H1 (cell line): Measurements from ENCODE around the gene TLL1. TPM values are rescaled to one million over a fixed set of nuclear protein-coding genes. Genes with fewer than 3 reads are reported as not detected.

Source experiments
- CTCF ChIA-PET: fragments of 300-600 bp; sonication (Branson Sonifier 250); formaldehyde crosslinking; loops from one replicate; lab custom pipeline; 2021; ENCODE audit not compliant: partially characterized antibody; lab: Charles Lee
- POLR2A ChIA-PET: fragments of 300-600 bp; sonication (Branson Sonifier 250); formaldehyde crosslinking; loops from one replicate; lab custom pipeline; 2021; ENCODE audit warnings: inconsistent platforms; ENCODE audit not compliant: partially characterized antibody; lab: Charles Lee
- DNase-seq, 2 experiments: peaks; one replicate each; pipeline versions ENCODE4 v3.0.0 to v3.0.0-alpha.2; 2010 to 2022; ENCODE audit warnings: low spot score in 2 of 2, low read depth in 1 of 2, mixed read lengths in 1 of 2
- FAIRE-seq: peaks from 2 replicates; lab custom pipeline; 2011; peaks lifted over from hg19 to GRCh38; lab: Jason Lieb, UNC
- H2AFZ ChIP-seq: 2 replicates; pipeline ENCODE4 v1.8.1; 2012; ENCODE audit warnings: low read length, inconsistent platforms
- H2AK5ac ChIP-seq: 2 replicates; pipeline ENCODE4 v1.6.1; 2013; ENCODE audit warnings: low read depth, low read length
- H2BK120ac ChIP-seq: replicated peaks from 2 replicates; pipeline ENCODE3; 2013; ENCODE audit warnings: low read depth, low read length, inconsistent platforms
- H2BK12ac ChIP-seq: 2 replicates; pipeline ENCODE4 v1.6.1; 2013; ENCODE audit warnings: low read depth, low read length
- H2BK15ac ChIP-seq: 2 replicates; pipeline ENCODE4 v1.6.1; 2013; ENCODE audit warnings: low read length
- H2BK20ac ChIP-seq: 2 replicates; pipeline ENCODE4 v1.6.1; 2013; ENCODE audit warnings: low read length
- H2BK5ac ChIP-seq: 2 replicates; pipeline ENCODE4 v1.6.1; 2013; ENCODE audit warnings: low read depth, low read length
- H3K14ac ChIP-seq: 2 replicates; pipeline ENCODE4 v1.6.1; 2013; ENCODE audit warnings: inconsistent platforms; ENCODE audit not compliant: insufficient read length
- H3K18ac ChIP-seq: 2 replicates; pipeline ENCODE4 v1.6.1; 2013; ENCODE audit warnings: low read length; ENCODE audit errors: extremely low read depth
- H3K23ac ChIP-seq: 2 replicates; pipeline ENCODE4 v1.6.1; 2013; ENCODE audit warnings: inconsistent platforms; ENCODE audit not compliant: insufficient read length
- H3K23me2 ChIP-seq: 2 replicates; pipeline ENCODE4 v1.6.1; 2013; ENCODE audit warnings: low read depth, low read length
- H3K27ac ChIP-seq: 2 replicates; pipeline ENCODE4 v1.6.1; 2011; ENCODE audit warnings: low read depth, low read length, inconsistent platforms
- H3K27me3 ChIP-seq, 4 experiments: replicated peaks in 1 of 4; 1 replicate in 1 of 4; 2 replicates in 3 of 4; pipeline versions ENCODE4 v1.6.1 to v1.8.1; 2011 to 2013; ENCODE audit warnings: low read length in 3 of 4, mild to moderate bottlenecking in 3 of 4, inconsistent platforms in 2 of 4, mixed read lengths in 2 of 4, moderate library complexity in 1 of 4; ENCODE audit not compliant: control insufficient read depth in 3 of 4, insufficient read depth in 3 of 4; ENCODE audit errors: extremely low read depth in 1 of 4
- H3K36me3 ChIP-seq, 4 experiments: 2 replicates each; pipeline versions ENCODE4 v1.6.1 to v1.8.1; 2011 to 2013; ENCODE audit warnings: mild to moderate bottlenecking in 4 of 4, low read length in 3 of 4, moderate library complexity in 2 of 4, control low read depth in 1 of 4, inconsistent platforms in 1 of 4; ENCODE audit not compliant: insufficient read depth in 4 of 4, control insufficient read depth in 2 of 4
- H3K4ac ChIP-seq: replicated peaks from 2 replicates; pipeline ENCODE3; 2013; ENCODE audit warnings: low read length, low read depth, mixed read lengths, inconsistent platforms; ENCODE audit not compliant: insufficient read length
- H3K4me1 ChIP-seq, 4 experiments: replicated peaks in 1 of 4; 1 replicate in 1 of 4; 2 replicates in 3 of 4; pipeline versions ENCODE4 v1.6.1 to v1.8.1; 2011 to 2013; ENCODE audit warnings: low read length in 3 of 4, inconsistent platforms in 2 of 4, mixed read lengths in 1 of 4; ENCODE audit not compliant: insufficient read depth in 4 of 4, control insufficient read depth in 3 of 4
- H3K4me2 ChIP-seq, 2 experiments: 2 replicates each; pipeline versions ENCODE4 v1.6.1 to v1.8.1; 2011 to 2013; ENCODE audit warnings: low read depth in 2 of 2, low read length in 2 of 2, control low read depth in 1 of 2, inconsistent platforms in 1 of 2, mild to moderate bottlenecking in 1 of 2; ENCODE audit not compliant: insufficient read depth in 1 of 2
- H3K4me3 ChIP-seq, 4 experiments: fragments of 200-600, 300-600 bp in 1 of 4; sonication (generic), shearing (Covaris generic), sonication (Bioruptor Twin) in 1 of 4; 2 replicates each; pipeline versions ENCODE4 v1.5.1 to v1.8.1; 2011 to 2016; ENCODE audit warnings: low read length in 4 of 4, low read depth in 3 of 4, control low read depth in 2 of 4, inconsistent platforms in 2 of 4, mild to moderate bottlenecking in 2 of 4, mixed read lengths in 1 of 4, moderate library complexity in 1 of 4; ENCODE audit not compliant: insufficient read depth in 2 of 4; ENCODE audit errors: extremely low read depth in 1 of 4
- H3K56ac ChIP-seq: replicated peaks from 2 replicates; pipeline ENCODE3; 2013; ENCODE audit warnings: low read depth, mild to moderate bottlenecking, mixed read lengths, low read length, inconsistent platforms; ENCODE audit not compliant: insufficient read length
- H3K79me1 ChIP-seq: 2 replicates; pipeline ENCODE4 v1.6.1; 2013; ENCODE audit warnings: low read depth, low read length, control low read depth
- H3K79me2 ChIP-seq, 2 experiments: 2 replicates each; pipeline versions ENCODE4 v1.6.1 to v1.8.1; 2012 to 2013; ENCODE audit warnings: low read length in 2 of 2, mild to moderate bottlenecking in 2 of 2, inconsistent platforms in 1 of 2; ENCODE audit not compliant: insufficient read depth in 2 of 2, control insufficient read depth in 1 of 2
- H3K9ac ChIP-seq, 4 experiments: replicated peaks in 1 of 4; 1 replicate in 1 of 4; 2 replicates in 3 of 4; pipeline versions ENCODE4 v1.6.1 to v1.8.1; 2011 to 2013; ENCODE audit warnings: low read depth in 3 of 4, low read length in 3 of 4, control low read depth in 2 of 4, mild to moderate bottlenecking in 2 of 4, moderate library complexity in 2 of 4, inconsistent platforms in 1 of 4; ENCODE audit errors: extremely low read depth in 1 of 4
- H3K9me3 ChIP-seq, 2 experiments: 2 replicates each; pipeline versions ENCODE4 v1.6.1 to v1.8.1; 2012 to 2013; ENCODE audit warnings: mild to moderate bottlenecking in 2 of 2, moderate library complexity in 2 of 2, control low read depth in 1 of 2, inconsistent platforms in 1 of 2, low read depth in 1 of 2, low read length in 1 of 2, mixed read lengths in 1 of 2; ENCODE audit not compliant: insufficient read depth in 2 of 2
- H4K20me1 ChIP-seq, 2 experiments: replicated peaks in 1 of 2; 2 replicates each; pipeline versions ENCODE3 to v1.8.1; 2011 to 2013; ENCODE audit warnings: inconsistent platforms in 2 of 2, low read length in 2 of 2, mild to moderate bottlenecking in 1 of 2; ENCODE audit not compliant: insufficient read depth in 2 of 2, control insufficient read depth in 1 of 2
- H4K5ac ChIP-seq: 2 replicates; pipeline ENCODE4 v1.6.1; 2013; ENCODE audit warnings: low read length, low read depth, mixed read lengths, inconsistent platforms; ENCODE audit not compliant: insufficient read length
- H4K8ac ChIP-seq: 2 replicates; pipeline ENCODE4 v1.8.0; 2013; ENCODE audit warnings: mild to moderate bottlenecking, moderate library complexity, low read length, inconsistent platforms; ENCODE audit not compliant: insufficient read depth; ENCODE audit errors: extremely low read depth
- H4K91ac ChIP-seq: replicated peaks from 2 replicates; pipeline ENCODE3; 2013; ENCODE audit warnings: low read length, mixed read lengths, inconsistent platforms; ENCODE audit not compliant: insufficient read length
- ATF3 ChIP-seq: IDR thresholded peaks from 2 replicates; pipeline ENCODE4 v1.6.1; 2011; ENCODE audit warnings: low read depth, mild to moderate bottlenecking, low read length; ENCODE audit not compliant: insufficient read depth
- CHD1 ChIP-seq: IDR thresholded peaks from 2 replicates; pipeline ENCODE4 v1.6.1; 2012; ENCODE audit warnings: low read depth, low read length, improper control_type of control experiment
- CHD2 ChIP-seq: IDR thresholded peaks from 2 replicates; pipeline ENCODE4 v1.6.1; 2012; ENCODE audit warnings: low read length, improper control_type of control experiment
- EZH2 ChIP-seq: fragments of 200-600 bp; sonication (generic); IDR thresholded peaks from 2 replicates; pipeline ENCODE4 v1.7.1; 2012; ENCODE audit warnings: low read depth, mild to moderate bottlenecking, moderate library complexity, low read length, inconsistent platforms; ENCODE audit not compliant: severe bottlenecking
- FOSL1 ChIP-seq: IDR thresholded peaks from 2 replicates; pipeline ENCODE4 v1.6.1; 2011; ENCODE audit warnings: mild to moderate bottlenecking, low read depth, low read length, moderate library complexity; ENCODE audit not compliant: insufficient read depth
- HDAC2 ChIP-seq, 2 experiments: fragments of 300-600 bp in 1 of 2; sonication (generic) in 1 of 2; IDR thresholded peaks; 2 replicates each; pipeline ENCODE4 v1.6.1; 2011 to 2012; ENCODE audit warnings: low read depth in 2 of 2, low read length in 2 of 2, mild to moderate bottlenecking in 2 of 2, moderate library complexity in 2 of 2, borderline replicate concordance in 1 of 2, inconsistent platforms in 1 of 2
- KDM4A ChIP-seq: IDR thresholded peaks from one replicate; pipeline ENCODE4 v1.7.1; 2012; ENCODE audit warnings: low read depth, mild to moderate bottlenecking, moderate library complexity, low read length, inconsistent platforms; ENCODE audit not compliant: severe bottlenecking
- MAX ChIP-seq: IDR thresholded peaks from 2 replicates; pipeline ENCODE4 v1.6.1; 2012; ENCODE audit warnings: inconsistent platforms
- NRF1 ChIP-seq: IDR thresholded peaks from 2 replicates; pipeline ENCODE4 v1.6.1; 2011; ENCODE audit warnings: mild to moderate bottlenecking, low read depth, low read length, improper control_type of control experiment
- SP1 ChIP-seq: IDR thresholded peaks from 2 replicates; pipeline ENCODE4 v1.6.1; 2011; ENCODE audit warnings: low read depth, low read length
- SUZ12 ChIP-seq: fragments of 200-600 bp; sonication (generic); IDR thresholded peaks from 2 replicates; pipeline ENCODE4 v1.6.1; 2012; ENCODE audit warnings: mild to moderate bottlenecking, inconsistent platforms, low read length, moderate library complexity, mixed read lengths
- WGBS, 2 experiments: shearing (Covaris generic) in 1 of 2; methylation state at CpG; one replicate each; pipeline versions ENCODE4 v1.1.6 to v1.1.7; 2013 to 2015; ENCODE audit warnings: low lambda C conversion rate in 2 of 2, mixed read lengths in 2 of 2, inconsistent platforms in 1 of 2, low coverage in 1 of 2, missing lambda C conversion rate in 1 of 2; ENCODE audit not compliant: insufficient replicate concordance in 2 of 2, insufficient coverage in 1 of 2, insufficient read length in 1 of 2; ENCODE audit errors: extremely low coverage in 1 of 2, missing lambda C conversion rate in 1 of 2; 5-methylcytosine and 5-hydroxymethylcytosine counted together
- polyA plus RNA-seq, 7 experiments: library from polyadenylated mRNA; depleted of rRNA in 3 of 7; stranded (reverse) in 5 of 7; unstranded in 2 of 7; fragments of >200 nt in 5 of 7; fragments of 200-250 nt in 2 of 7; gene quantifications; 1 replicate in 5 of 7; 2 replicates in 1 of 7; 4 replicates in 1 of 7; pipeline versions ENCODE4 v1.2.1 to v1.2.3, GENCODE V29; 2011 to 2013; ENCODE audit warnings: missing spikeins in 2 of 7, mixed read lengths in 2 of 7
- total RNA-seq: library from RNA; stranded (reverse); fragmentation: NEBNext Ultra II Directional; extraction: Animal tissue kit (Norgen Biotek cat#: 25700); gene quantifications from 2 replicates; pipeline ENCODE4 v1.2.1, GENCODE V29; 2021

TLL1 gene
- total and polyA plus RNA-seq, 2 of the 8 experiments (the other 6 are each of a cell fraction or from before 2014, with no cell fraction given) = 0.18 to 1.1 TPM

DNA sequence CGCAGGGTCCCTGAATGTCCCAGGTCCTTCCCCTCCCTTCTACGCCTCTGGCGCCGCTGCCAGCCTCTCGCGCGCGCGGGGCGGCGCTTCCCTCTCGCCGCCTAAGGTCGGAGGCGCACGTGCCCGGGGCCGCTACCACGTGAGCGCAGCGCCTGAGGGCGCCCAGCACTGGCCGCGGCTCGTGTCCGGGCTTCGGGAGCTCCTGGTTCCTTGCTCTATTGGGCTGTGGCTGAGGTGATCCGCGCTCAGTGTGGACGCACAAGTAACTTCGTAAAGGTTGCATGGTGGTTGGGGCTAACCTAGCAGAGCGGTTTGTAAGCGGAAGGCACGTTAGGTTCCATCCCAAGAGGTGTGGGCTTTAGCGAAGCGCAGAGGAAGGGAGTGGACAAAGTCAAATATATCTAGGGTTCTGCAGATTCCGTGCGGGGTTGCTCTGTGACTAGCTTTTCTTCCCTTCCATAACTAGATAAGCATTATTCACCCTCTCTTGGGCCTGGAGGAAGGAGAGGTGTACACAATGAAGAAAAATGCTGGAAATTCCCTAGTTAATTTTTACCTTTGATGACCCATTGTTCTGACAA, 1.8 kb downstream of the TLL1 start:
- H2AFZ ChIP-seq = peak overlapping the region; percentile 87
- H2BK5ac ChIP-seq = no peak overlapping the region
- H3K4me2 ChIP-seq = peak overlapping the region; percentile 94 to 95
- H2AK5ac ChIP-seq = no peak overlapping the region
- H3K27ac ChIP-seq = no peak overlapping the region
- CTCF ChIA-PET = interaction anchor here (1.0 kb wide), 1 partner anchor 217 kb away, joined by 3 read pairs; no protein-coding TSS in a partner anchor
- 0 out of 2 replicates have a peak overlapping the region, but pooled peaks have one; percentile 45 for H2BK12ac ChIP-seq
- H3K36me3 ChIP-seq = no peaks in the 10 kb centered on the region
- 0 out of 2 replicates have a peak overlapping the region, but pooled peaks have one; percentile 7 for H2BK15ac ChIP-seq
- H3K23ac ChIP-seq = no peak overlapping the region
- H3K4me1 ChIP-seq = peaks cover 3 to 8% (median 4%) of the 10 kb centered on the region in 4 experiments; a peak in 5 of 7 replicates
- H3K27me3 ChIP-seq = peaks cover 18 to 49% (median 37%) of the 10 kb centered on the region in 4 experiments
- H4K20me1 ChIP-seq = no peaks in the 10 kb centered on the region
- POLR2A ChIA-PET = no interaction called here
- no peak overlapping the region for H3K9ac ChIP-seq
- DNase-seq = peak in 1 of 2 experiments; percentile 78
- no peaks in the 10 kb centered on the region for H3K9me3 ChIP-seq
- peak overlapping the region; percentile 58 to 74 (median 64); a peak in 6 of 8 replicates for H3K4me3 ChIP-seq
- 5% methylated on average over 33 of the region's 38 CpGs; no CpG with 5 or more reads in 1 of the 2 experiments for WGBS, 2 experiments
- peak overlapping the region; percentile 69 for H2BK120ac ChIP-seq
- no peak overlapping the region for H3K56ac ChIP-seq
- no peak overlapping the region for H4K5ac ChIP-seq
- H3K4ac ChIP-seq = no peak overlapping the region
- peak overlapping the region; percentile 79 for H4K91ac ChIP-seq
- H4K8ac ChIP-seq = peak overlapping the region; percentile 46; the same call in 1 of the 2 replicates
- peak overlapping the region; percentile 26; the same call in 1 of the 2 replicates for H3K18ac ChIP-seq
- H3K23me2 ChIP-seq = peaks cover 16% of the 10 kb centered on the region
- no peak overlapping the region for H2BK20ac ChIP-seq
- FAIRE-seq = no peak
- H3K79me1 ChIP-seq = no peaks in the 10 kb centered on the region
- H3K79me2 ChIP-seq = no peaks in the 10 kb centered on the region
- no peak overlapping the region for H3K14ac ChIP-seq
- peak; percentile 6 for TF ChIP-seq SUZ12
- TF ChIP-seq KDM4A = peak; percentile 95
- TF ChIP-seq CHD1 = no peak
- peak; percentile 72 for TF ChIP-seq EZH2
- 0 out of 4 replicates have a peak, but pooled peaks of 1 of the 2 experiments have one; percentile 26 for TF ChIP-seq HDAC2 (IDR thresholded peaks at IDR 0.05; ENCODE audit: borderline replicate concordance in 1 of 2, low read depth in 2 of 2, low read length in 2 of 2)
- TF ChIP-seq CHD2 = peak; percentile 54; the same call in 1 of the 2 replicates
- TF ChIP-seq ATF3 = peak; percentile 46; the same call in 1 of the 2 replicates
- no peak for TF ChIP-seq NRF1
- no peak for TF ChIP-seq SP1
- TF ChIP-seq FOSL1 = no peak
- peak; percentile 100 for TF ChIP-seq MAX
